HG02642 (cell line): ENCODE data around the gene ANP32A.
"Not testable (repeated sequence)": the region's sequence is repeated elsewhere in the genome, so short reads cannot be mapped to it uniquely, and the experiment has no call there.

ENCODE experiments used
- ATAC-seq: cut with Tn5 transposase; IDR thresholded peaks from one replicate; pipeline ENCODE4 v1.9.1; 2021; ENCODE audit warnings: mild to moderate bottlenecking; ENCODE audit not compliant: unreplicated experiment, poor library complexity

The ANP32A gene

DNA sequence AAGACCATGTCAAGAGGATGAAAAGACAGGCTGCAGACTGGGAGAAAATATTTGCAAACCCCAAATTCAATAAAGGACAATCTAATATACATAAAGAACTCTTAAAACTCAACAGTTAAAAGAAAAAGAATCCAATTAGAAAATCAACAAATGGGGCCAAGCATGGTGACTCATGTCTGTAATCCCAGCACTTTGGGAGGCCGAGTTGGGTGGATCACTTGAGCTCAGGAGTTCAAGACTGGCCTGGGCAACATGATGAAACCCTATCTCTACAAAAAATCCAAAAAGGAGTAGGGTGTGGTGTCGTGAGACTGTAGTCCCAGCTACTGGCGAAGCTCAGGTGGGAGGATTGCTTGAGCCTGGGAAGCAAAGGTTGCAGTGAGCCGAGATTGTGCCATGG lies 57.6 kb downstream of the ANP32A start:
- ATAC-seq = no peak

DNA sequence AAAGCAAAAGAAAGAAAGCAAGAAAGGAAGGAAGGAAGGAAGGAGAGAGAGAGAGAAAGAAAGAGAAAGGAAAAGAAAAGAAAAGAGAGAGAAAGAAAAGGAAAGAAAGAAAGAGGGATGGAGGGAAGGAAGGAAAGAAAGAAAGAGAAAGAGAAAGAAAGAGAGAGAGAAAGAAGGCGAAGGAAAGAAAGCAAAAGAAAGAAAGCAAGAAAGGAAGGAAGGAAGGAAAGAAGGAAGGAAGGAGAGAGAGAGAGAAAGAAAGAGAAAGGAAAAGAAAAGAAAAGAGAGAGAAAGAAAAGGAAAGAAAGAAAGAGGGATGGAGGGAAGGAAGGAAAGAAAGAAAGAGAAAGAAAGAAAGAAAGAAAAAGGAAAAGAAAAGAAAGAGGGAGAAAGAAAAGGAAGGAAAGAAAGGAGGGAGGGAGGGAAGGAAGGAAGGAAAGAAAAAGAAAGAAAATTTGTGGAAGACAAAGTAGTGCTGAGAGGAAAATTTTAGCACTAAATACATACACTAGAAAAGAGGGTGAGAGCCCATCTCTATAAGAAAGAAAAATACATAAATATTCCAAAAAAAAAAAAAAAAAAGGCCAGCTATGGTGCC lies 60.6 kb downstream of the ANP32A start:
- not testable (repeated sequence) for ATAC-seq

DNA sequence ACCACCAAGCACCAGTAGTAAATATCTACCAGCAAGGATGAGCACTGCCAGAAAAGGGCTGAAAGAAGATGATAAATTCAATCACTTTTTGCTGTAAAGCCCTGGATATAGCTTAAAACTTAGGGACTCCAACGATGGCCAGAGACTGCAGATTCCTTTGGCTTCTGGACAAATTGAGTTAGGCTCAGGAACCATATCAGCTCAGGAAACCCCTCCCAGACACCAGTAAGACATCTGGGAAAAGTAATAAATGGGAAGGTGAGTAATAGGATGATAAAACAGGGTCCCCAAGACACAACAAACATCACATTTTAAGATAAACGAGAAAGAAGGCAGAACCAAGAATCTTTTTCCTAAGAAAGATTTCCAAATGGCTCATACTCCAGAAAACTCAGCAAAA lies 65.0 kb downstream of the ANP32A start:
- ATAC-seq = no peak

DNA sequence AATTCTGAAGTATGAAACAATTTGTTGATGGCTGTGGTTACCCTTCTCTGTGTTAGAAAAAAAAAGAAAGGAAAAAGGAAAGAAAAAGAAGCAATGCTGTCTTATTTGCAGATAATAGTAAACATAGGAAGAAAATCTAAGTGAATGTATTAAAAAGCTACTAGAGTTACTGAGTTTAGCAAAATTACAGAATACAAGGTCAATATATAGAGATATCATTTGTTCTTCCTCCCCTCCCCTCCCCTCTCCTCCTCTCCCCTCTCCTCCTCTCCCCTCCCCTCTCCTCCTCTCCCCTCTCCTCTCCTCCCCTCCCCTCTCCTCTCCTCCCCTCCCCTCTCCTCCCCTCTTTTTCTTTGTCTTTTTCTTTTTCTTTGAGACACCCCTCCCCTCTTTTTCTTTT lies 69.1 kb downstream of the ANP32A start:
- no peak for ATAC-seq

DNA sequence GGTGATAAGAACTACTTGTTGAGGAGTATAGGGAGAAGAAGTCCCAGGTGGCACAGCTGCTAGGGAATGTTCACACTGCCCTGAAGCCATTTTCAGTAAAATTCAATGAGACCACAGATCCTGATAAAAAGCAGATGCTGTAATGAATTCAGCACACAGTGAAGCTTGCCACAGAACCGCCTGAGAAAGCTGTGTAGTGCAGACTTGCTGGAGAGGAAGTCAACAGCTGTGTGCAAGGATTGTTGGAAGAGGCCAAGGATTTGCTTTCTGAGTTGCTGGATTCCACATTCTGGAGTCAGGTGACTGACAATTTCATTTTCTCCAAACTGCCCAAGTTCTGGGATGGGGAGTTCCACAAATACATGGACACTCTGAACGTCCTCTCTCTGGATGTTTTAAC lies 70.9 kb downstream of the ANP32A start:
- no peak for ATAC-seq

DNA sequence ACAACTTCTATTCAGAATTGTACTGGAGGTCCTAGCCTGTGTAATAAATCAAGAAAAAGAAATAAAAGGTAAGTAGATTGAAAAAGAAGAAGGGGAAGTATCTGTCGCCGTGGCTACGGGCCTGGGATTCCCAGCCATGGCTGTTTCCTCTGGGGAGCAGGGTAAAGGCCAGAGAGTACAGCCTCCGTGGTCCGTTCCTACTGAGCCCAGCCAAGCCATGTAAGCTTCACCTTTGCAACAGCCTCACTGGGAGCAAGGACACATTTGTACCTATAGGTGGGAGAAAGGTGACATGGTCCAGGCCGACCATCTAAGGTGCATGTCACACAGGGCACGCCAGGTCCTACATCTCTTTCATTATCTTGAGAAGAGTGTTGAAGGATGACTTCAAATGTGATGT lies 71.3 kb downstream of the ANP32A start:
- no peak for ATAC-seq

DNA sequence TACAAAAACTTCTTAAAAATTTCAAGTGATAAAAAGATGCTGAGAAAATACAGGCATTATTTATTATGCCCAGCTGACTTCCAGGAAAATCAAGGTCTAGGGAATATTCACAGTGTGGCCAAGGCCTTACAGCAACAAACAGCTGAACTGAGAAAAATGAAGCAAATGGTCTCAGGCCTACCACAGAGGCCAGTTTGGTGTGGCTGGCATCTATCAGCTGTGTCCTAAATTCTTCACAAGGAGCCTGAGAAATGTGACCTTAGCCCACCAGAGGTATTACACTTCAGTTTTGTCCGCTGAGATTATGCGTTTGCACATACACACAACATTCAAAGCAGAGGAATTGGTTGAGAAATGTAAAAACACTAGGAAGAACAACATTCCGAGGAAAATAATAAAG lies 77.4 kb downstream of the ANP32A start:
- ATAC-seq = no peak

DNA sequence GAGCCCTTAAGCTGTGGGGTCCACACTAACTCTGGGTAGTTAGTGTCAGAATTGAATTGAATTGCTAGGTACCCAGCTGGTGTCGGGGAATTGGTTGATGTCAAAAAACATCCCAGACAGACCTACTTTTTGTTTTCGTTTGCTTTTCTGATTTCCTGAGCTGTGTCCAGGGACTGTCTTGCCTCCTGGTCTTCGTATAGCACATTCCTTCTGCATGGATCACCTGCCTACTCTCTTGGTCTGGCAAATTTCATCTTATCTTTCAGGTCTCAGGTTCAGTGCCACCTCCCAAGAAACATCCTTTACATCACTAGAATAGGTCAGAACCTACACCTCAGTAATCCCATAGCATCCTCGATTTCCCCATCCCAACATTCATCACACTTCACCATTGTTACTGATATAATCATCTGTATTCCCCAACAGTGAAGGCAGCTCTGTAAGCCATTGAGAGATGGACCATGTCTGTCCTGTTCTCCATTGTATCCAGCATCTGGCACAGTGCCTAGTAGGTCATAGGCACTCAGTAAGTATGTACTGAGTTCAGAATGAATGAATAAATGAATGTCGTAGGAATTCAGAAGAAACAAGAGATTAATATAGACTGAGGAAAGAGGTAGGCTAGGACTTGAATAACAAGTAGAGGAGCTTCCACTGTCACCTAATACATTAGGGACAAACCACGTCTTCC lies 81.2 kb downstream of the ANP32A start:
- ATAC-seq = no peak

DNA sequence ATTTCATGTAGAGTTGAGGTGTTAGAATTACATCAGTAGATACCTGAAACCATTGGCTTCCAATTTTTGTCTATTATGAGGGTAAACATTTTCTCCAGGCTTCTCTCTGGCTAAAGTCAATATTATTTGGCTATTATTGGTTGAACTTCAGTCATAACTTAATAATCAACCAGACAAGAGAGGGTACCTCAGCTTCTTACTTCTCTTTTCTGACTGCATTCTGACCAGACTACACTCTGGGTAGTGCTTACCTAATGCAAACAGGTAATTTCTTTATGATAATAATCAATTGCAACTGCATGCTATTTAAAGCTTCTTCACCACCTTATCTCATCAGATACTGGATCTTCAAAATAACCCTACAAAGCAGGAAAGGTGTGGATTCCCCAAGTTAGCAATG lies 85.1 kb downstream of the ANP32A start:
- ATAC-seq = no peak

DNA sequence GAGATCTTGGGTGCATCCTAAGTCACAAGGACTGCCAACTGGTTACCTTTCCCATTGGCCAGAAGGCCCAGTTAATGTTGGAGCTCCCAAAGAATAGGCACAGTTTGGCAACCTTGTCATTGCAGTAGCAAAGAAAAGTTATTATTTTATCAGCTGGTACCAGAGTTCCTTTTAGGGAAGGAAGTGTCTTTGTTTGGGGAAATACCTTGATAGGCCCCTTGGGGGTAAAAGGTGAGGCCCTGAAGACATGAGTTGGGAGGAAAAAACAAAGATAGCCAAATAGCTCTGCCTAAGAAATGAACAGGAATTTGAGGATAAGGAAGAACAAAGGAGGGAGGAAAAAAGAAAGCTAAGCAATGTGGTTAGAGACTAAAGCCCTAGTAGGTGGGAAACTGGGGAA lies 85.8 kb downstream of the ANP32A start:
- no peak for ATAC-seq

DNA sequence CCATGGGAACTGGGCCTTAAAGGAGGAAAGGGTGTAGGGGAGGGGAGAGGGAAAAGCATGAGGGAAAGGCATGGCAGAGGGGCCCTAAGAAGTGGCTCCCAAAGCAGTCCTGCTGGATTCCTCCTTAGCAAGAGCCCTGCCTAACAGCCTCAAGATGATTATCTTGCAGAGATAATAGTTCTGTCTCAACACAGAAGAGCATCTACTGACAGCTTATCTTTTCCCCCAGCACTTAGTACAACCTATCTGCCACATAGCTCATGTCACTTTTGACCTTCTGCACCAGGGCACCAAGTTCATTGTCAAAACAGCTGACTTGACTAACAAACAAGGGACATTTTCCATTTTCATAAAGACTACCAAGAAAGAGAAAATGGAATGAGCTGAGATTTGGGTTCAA lies 86.3 kb downstream of the ANP32A start:
- ATAC-seq = no peak

DNA sequence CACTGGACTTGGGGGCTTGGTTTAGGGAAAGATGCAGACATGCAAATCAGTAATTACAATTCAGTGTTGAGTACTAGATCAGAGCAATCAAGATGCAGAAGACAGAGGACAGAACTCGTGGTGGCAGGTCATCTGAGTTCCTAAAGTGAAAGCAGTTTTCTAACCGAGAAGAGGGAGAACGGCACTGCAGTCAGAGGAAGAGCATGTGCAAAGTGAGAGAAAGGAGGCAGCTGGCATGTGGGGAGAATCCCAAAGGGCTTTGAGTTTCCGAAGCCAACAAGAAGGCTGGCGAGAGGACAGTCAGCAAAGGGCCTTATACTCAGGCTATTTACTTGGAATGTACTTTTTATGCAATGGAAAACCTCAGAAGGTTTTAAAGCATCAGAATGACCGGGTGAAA lies 87.0 kb downstream of the ANP32A start:
- no peak for ATAC-seq

DNA sequence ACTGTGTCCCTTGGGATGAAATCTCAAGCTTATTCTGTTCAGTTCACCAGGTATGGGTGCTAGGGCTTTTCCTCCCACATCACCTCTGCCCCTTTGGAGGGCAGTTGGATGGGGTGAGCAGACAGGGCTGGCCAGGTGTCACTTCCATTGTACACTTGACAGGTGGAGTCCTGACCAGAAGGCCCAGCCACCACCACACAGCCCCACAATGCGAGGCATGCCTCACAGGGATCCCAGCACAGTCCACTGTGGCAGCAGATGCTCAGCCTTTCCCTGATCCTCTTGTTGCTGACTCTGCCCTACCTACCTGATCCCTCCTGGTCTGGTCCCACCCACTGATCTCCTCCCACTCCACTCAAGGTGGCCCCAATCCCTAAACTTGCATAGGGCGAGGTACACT lies 88.2 kb downstream of the ANP32A start:
- no peak for ATAC-seq

DNA sequence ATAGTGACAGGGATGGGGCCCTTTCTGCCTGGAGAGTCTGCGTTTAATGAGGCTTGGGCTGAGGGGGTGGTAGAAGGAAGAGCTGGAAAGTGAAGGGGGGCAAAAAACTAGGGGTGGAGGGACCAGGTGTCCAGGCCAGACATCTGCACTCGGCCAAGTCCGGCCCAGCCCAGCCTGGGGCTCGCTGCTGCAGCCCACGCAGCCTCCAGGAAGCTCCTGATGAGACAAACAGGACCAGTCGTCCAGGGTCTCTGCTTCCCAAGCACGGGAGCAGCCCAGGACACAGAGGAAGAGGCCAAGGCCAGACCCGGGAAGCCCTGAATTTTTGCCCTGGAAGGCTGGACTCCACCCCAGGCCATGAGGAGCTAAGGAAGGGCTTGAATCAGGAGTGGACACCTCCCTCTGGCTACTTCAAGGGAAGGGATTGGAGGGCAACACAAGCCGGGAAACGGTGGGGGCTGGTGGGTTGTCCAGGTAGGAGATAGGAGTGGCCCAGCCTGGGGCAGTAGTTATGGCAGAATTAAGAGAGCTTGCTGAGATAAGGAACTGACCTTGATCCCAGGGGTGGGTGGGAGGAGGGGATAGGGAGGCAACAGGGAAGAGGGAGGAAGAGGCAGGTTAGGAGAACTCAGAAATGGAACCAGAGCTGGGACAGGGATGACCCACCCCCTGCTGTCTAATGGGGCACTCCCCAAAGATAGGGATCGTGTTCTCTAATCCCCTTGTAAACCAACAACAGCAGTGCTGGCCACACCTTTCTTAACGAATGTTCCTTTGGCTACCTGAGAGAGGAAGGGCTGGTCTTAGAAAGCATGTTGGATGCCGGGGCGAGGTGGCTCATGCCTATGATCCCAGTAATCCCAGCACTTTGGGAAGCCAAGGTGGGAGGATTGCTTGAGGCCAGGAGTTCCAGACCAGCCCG lies 89.5 kb downstream of the ANP32A start:
- ATAC-seq = no peak

DNA sequence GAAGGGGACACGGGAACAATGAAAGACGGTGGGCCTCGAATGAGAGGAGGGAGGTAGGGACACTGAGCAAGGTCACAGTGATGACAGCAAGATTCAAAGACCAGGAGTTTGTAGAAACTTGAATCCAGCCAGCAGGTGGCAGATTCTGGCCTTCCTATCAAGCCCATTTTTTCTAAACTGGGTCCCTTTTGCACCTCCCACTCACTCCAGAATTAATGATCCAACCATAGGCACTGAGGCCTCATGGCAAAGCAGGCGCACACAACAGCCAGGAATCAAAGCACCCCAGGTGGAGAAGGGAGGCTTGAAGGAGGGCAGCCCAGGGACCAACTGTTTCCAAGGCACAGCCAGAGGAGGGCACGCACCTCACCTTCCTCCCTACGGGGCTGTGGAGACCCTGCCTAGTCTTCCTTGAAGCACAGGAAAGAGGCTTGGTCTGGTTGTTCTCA lies 90.2 kb downstream of the ANP32A start:
- no peak for ATAC-seq

DNA sequence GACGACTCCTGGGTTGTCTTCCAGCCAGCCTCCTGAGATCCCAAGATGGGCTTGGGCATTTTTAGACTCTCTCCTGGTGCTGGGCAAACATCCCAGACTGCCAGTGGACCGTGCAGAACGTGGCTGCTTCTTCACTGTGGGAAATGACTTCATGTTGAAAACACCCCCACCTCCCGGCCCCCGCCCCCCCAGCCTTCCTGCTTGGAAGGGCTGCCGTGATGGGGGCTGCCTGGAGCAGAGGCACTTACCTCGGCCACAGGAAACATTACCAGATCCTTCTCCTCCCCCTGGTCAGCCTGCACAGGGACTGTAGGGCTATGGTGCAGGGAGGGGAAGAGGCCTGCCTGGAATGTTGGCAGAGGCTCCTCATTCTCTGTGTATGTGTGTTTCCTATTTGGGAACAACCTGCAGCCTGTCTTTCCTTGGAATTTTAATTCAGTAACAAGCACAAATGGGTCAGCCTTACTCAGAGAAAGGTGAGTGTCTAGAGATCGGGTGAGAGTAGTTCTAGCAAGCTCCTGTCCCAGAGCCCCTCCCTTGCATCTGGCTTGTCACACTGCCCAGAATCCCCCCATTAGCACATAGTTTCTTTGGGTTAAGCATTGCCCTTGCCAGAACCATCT lies 90.8 kb downstream of the ANP32A start:
- no peak for ATAC-seq
